H1 (cell line): ENCODE results near the gene ZNF254. TPM values are rescaled to one million over a fixed set of nuclear protein-coding genes. Genes with fewer than 3 reads are reported as not detected.

ENCODE experiments used
- CTCF ChIA-PET: fragments of 300-600 bp; sonication (Branson Sonifier 250); formaldehyde crosslinking; loops from one replicate; lab custom pipeline; 2021; ENCODE audit not compliant: partially characterized antibody; lab: Charles Lee
- POLR2A ChIA-PET: fragments of 300-600 bp; sonication (Branson Sonifier 250); formaldehyde crosslinking; loops from one replicate; lab custom pipeline; 2021; ENCODE audit warnings: inconsistent platforms; ENCODE audit not compliant: partially characterized antibody; lab: Charles Lee
- DNase-seq, 2 experiments: peaks; one replicate each; pipeline versions ENCODE4 v3.0.0 to v3.0.0-alpha.2; 2010 to 2022; ENCODE audit warnings: low spot score in 2 of 2, low read depth in 1 of 2, mixed read lengths in 1 of 2
- FAIRE-seq: peaks from 2 replicates; lab custom pipeline; 2011; peaks lifted over from hg19 to GRCh38; lab: Jason Lieb, UNC
- H2AFZ ChIP-seq: 2 replicates; pipeline ENCODE4 v1.8.1; 2012; ENCODE audit warnings: low read length, inconsistent platforms
- H2AK5ac ChIP-seq: 2 replicates; pipeline ENCODE4 v1.6.1; 2013; ENCODE audit warnings: low read depth, low read length
- H2BK120ac ChIP-seq: replicated peaks from 2 replicates; pipeline ENCODE3; 2013; ENCODE audit warnings: low read depth, low read length, inconsistent platforms
- H2BK12ac ChIP-seq: 2 replicates; pipeline ENCODE4 v1.6.1; 2013; ENCODE audit warnings: low read depth, low read length
- H2BK15ac ChIP-seq: 2 replicates; pipeline ENCODE4 v1.6.1; 2013; ENCODE audit warnings: low read length
- H2BK20ac ChIP-seq: 2 replicates; pipeline ENCODE4 v1.6.1; 2013; ENCODE audit warnings: low read length
- H2BK5ac ChIP-seq: 2 replicates; pipeline ENCODE4 v1.6.1; 2013; ENCODE audit warnings: low read depth, low read length
- H3K14ac ChIP-seq: 2 replicates; pipeline ENCODE4 v1.6.1; 2013; ENCODE audit warnings: inconsistent platforms; ENCODE audit not compliant: insufficient read length
- H3K18ac ChIP-seq: 2 replicates; pipeline ENCODE4 v1.6.1; 2013; ENCODE audit warnings: low read length; ENCODE audit errors: extremely low read depth
- H3K23ac ChIP-seq: 2 replicates; pipeline ENCODE4 v1.6.1; 2013; ENCODE audit warnings: inconsistent platforms; ENCODE audit not compliant: insufficient read length
- H3K23me2 ChIP-seq: 2 replicates; pipeline ENCODE4 v1.6.1; 2013; ENCODE audit warnings: low read depth, low read length
- H3K27ac ChIP-seq: 2 replicates; pipeline ENCODE4 v1.6.1; 2011; ENCODE audit warnings: low read depth, low read length, inconsistent platforms
- H3K27me3 ChIP-seq, 4 experiments: replicated peaks in 1 of 4; 1 replicate in 1 of 4; 2 replicates in 3 of 4; pipeline versions ENCODE4 v1.6.1 to v1.8.1; 2011 to 2013; ENCODE audit warnings: low read length in 3 of 4, mild to moderate bottlenecking in 3 of 4, inconsistent platforms in 2 of 4, mixed read lengths in 2 of 4, moderate library complexity in 1 of 4; ENCODE audit not compliant: control insufficient read depth in 3 of 4, insufficient read depth in 3 of 4; ENCODE audit errors: extremely low read depth in 1 of 4
- H3K36me3 ChIP-seq, 4 experiments: 2 replicates each; pipeline versions ENCODE4 v1.6.1 to v1.8.1; 2011 to 2013; ENCODE audit warnings: mild to moderate bottlenecking in 4 of 4, low read length in 3 of 4, moderate library complexity in 2 of 4, control low read depth in 1 of 4, inconsistent platforms in 1 of 4; ENCODE audit not compliant: insufficient read depth in 4 of 4, control insufficient read depth in 2 of 4
- H3K4ac ChIP-seq: replicated peaks from 2 replicates; pipeline ENCODE3; 2013; ENCODE audit warnings: low read length, low read depth, mixed read lengths, inconsistent platforms; ENCODE audit not compliant: insufficient read length
- H3K4me1 ChIP-seq, 4 experiments: replicated peaks in 1 of 4; 1 replicate in 1 of 4; 2 replicates in 3 of 4; pipeline versions ENCODE4 v1.6.1 to v1.8.1; 2011 to 2013; ENCODE audit warnings: low read length in 3 of 4, inconsistent platforms in 2 of 4, mixed read lengths in 1 of 4; ENCODE audit not compliant: insufficient read depth in 4 of 4, control insufficient read depth in 3 of 4
- H3K4me2 ChIP-seq, 2 experiments: 2 replicates each; pipeline versions ENCODE4 v1.6.1 to v1.8.1; 2011 to 2013; ENCODE audit warnings: low read depth in 2 of 2, low read length in 2 of 2, control low read depth in 1 of 2, inconsistent platforms in 1 of 2, mild to moderate bottlenecking in 1 of 2; ENCODE audit not compliant: insufficient read depth in 1 of 2
- H3K4me3 ChIP-seq, 4 experiments: fragments of 200-600, 300-600 bp in 1 of 4; sonication (generic), shearing (Covaris generic), sonication (Bioruptor Twin) in 1 of 4; 2 replicates each; pipeline versions ENCODE4 v1.5.1 to v1.8.1; 2011 to 2016; ENCODE audit warnings: low read length in 4 of 4, low read depth in 3 of 4, control low read depth in 2 of 4, inconsistent platforms in 2 of 4, mild to moderate bottlenecking in 2 of 4, mixed read lengths in 1 of 4, moderate library complexity in 1 of 4; ENCODE audit not compliant: insufficient read depth in 2 of 4; ENCODE audit errors: extremely low read depth in 1 of 4
- H3K56ac ChIP-seq: replicated peaks from 2 replicates; pipeline ENCODE3; 2013; ENCODE audit warnings: low read depth, mild to moderate bottlenecking, mixed read lengths, low read length, inconsistent platforms; ENCODE audit not compliant: insufficient read length
- H3K79me1 ChIP-seq: 2 replicates; pipeline ENCODE4 v1.6.1; 2013; ENCODE audit warnings: low read depth, low read length, control low read depth
- H3K79me2 ChIP-seq, 2 experiments: 2 replicates each; pipeline versions ENCODE4 v1.6.1 to v1.8.1; 2012 to 2013; ENCODE audit warnings: low read length in 2 of 2, mild to moderate bottlenecking in 2 of 2, inconsistent platforms in 1 of 2; ENCODE audit not compliant: insufficient read depth in 2 of 2, control insufficient read depth in 1 of 2
- H3K9ac ChIP-seq, 4 experiments: replicated peaks in 1 of 4; 1 replicate in 1 of 4; 2 replicates in 3 of 4; pipeline versions ENCODE4 v1.6.1 to v1.8.1; 2011 to 2013; ENCODE audit warnings: low read depth in 3 of 4, low read length in 3 of 4, control low read depth in 2 of 4, mild to moderate bottlenecking in 2 of 4, moderate library complexity in 2 of 4, inconsistent platforms in 1 of 4; ENCODE audit errors: extremely low read depth in 1 of 4
- H3K9me3 ChIP-seq, 2 experiments: 2 replicates each; pipeline versions ENCODE4 v1.6.1 to v1.8.1; 2012 to 2013; ENCODE audit warnings: mild to moderate bottlenecking in 2 of 2, moderate library complexity in 2 of 2, control low read depth in 1 of 2, inconsistent platforms in 1 of 2, low read depth in 1 of 2, low read length in 1 of 2, mixed read lengths in 1 of 2; ENCODE audit not compliant: insufficient read depth in 2 of 2
- H4K20me1 ChIP-seq, 2 experiments: replicated peaks in 1 of 2; 2 replicates each; pipeline versions ENCODE3 to v1.8.1; 2011 to 2013; ENCODE audit warnings: inconsistent platforms in 2 of 2, low read length in 2 of 2, mild to moderate bottlenecking in 1 of 2; ENCODE audit not compliant: insufficient read depth in 2 of 2, control insufficient read depth in 1 of 2
- H4K5ac ChIP-seq: 2 replicates; pipeline ENCODE4 v1.6.1; 2013; ENCODE audit warnings: low read length, low read depth, mixed read lengths, inconsistent platforms; ENCODE audit not compliant: insufficient read length
- H4K8ac ChIP-seq: 2 replicates; pipeline ENCODE4 v1.8.0; 2013; ENCODE audit warnings: mild to moderate bottlenecking, moderate library complexity, low read length, inconsistent platforms; ENCODE audit not compliant: insufficient read depth; ENCODE audit errors: extremely low read depth
- H4K91ac ChIP-seq: replicated peaks from 2 replicates; pipeline ENCODE3; 2013; ENCODE audit warnings: low read length, mixed read lengths, inconsistent platforms; ENCODE audit not compliant: insufficient read length
- BACH1 ChIP-seq: IDR thresholded peaks from 2 replicates; pipeline ENCODE4 v1.6.1; 2012; ENCODE audit warnings: low read length, improper control_type of control experiment
- BRCA1 ChIP-seq: IDR thresholded peaks from 2 replicates; pipeline ENCODE4 v1.6.1; 2012; ENCODE audit warnings: low read depth, low read length, improper control_type of control experiment
- CHD1 ChIP-seq: IDR thresholded peaks from 2 replicates; pipeline ENCODE4 v1.6.1; 2012; ENCODE audit warnings: low read depth, low read length, improper control_type of control experiment
- CTBP2 ChIP-seq: IDR thresholded peaks from 2 replicates; pipeline ENCODE4 v1.7.0; 2011; ENCODE audit warnings: borderline replicate concordance, mild to moderate bottlenecking, moderate library complexity, mixed read lengths, low read length; ENCODE audit not compliant: insufficient read depth, insufficient read length
- EGR1 ChIP-seq: IDR thresholded peaks from 2 replicates; pipeline ENCODE4 v1.6.1; 2011; ENCODE audit warnings: low read depth, low read length, borderline replicate concordance
- KDM4A ChIP-seq: IDR thresholded peaks from one replicate; pipeline ENCODE4 v1.7.1; 2012; ENCODE audit warnings: low read depth, mild to moderate bottlenecking, moderate library complexity, low read length, inconsistent platforms; ENCODE audit not compliant: severe bottlenecking
- SAP30 ChIP-seq: fragments of 300-600 bp; sonication (generic); IDR thresholded peaks from 2 replicates; pipeline ENCODE4 v1.7.1; 2012; ENCODE audit warnings: low read length, moderate library complexity, mild to moderate bottlenecking, inconsistent platforms; ENCODE audit not compliant: insufficient read depth, insufficient replicate concordance
- SIN3A ChIP-seq, 2 experiments: IDR thresholded peaks in 1 of 2; conservative IDR thresholded peaks in 1 of 2; 2 replicates each; pipeline ENCODE4 v1.6.1; 2011 to 2012; ENCODE audit warnings: low read length in 2 of 2, improper control_type of control experiment in 1 of 2, low read depth in 1 of 2, mild to moderate bottlenecking in 1 of 2
- TBP ChIP-seq: IDR thresholded peaks from 2 replicates; pipeline ENCODE4 v1.6.1; 2011; ENCODE audit warnings: low read depth, low read length, improper control_type of control experiment
- WGBS, 2 experiments: shearing (Covaris generic) in 1 of 2; methylation state at CpG; one replicate each; pipeline versions ENCODE4 v1.1.6 to v1.1.7; 2013 to 2015; ENCODE audit warnings: low lambda C conversion rate in 2 of 2, mixed read lengths in 2 of 2, inconsistent platforms in 1 of 2, low coverage in 1 of 2, missing lambda C conversion rate in 1 of 2; ENCODE audit not compliant: insufficient replicate concordance in 2 of 2, insufficient coverage in 1 of 2, insufficient read length in 1 of 2; ENCODE audit errors: extremely low coverage in 1 of 2, missing lambda C conversion rate in 1 of 2; 5-methylcytosine and 5-hydroxymethylcytosine counted together
- polyA plus RNA-seq, 7 experiments: library from polyadenylated mRNA; depleted of rRNA in 3 of 7; stranded (reverse) in 5 of 7; unstranded in 2 of 7; fragments of >200 nt in 5 of 7; fragments of 200-250 nt in 2 of 7; gene quantifications; 1 replicate in 5 of 7; 2 replicates in 1 of 7; 4 replicates in 1 of 7; pipeline versions ENCODE4 v1.2.1 to v1.2.3, GENCODE V29; 2011 to 2013; ENCODE audit warnings: missing spikeins in 2 of 7, mixed read lengths in 2 of 7
- total RNA-seq: library from RNA; stranded (reverse); fragmentation: NEBNext Ultra II Directional; extraction: Animal tissue kit (Norgen Biotek cat#: 25700); gene quantifications from 2 replicates; pipeline ENCODE4 v1.2.1, GENCODE V29; 2021
- TF ChIP-seq, protein P1 (sequence below): IDR thresholded peaks from 2 replicates; pipeline ENCODE4 v1.6.1; 2012; ENCODE audit warnings: inconsistent platforms
- TF ChIP-seq, protein P2 (sequence below): IDR thresholded peaks from 2 replicates; pipeline ENCODE4 v1.6.1; 2011; ENCODE audit warnings: low read length, improper control_type of control experiment

ZNF254 gene
- total and polyA plus RNA-seq, 2 of the 8 experiments (the other 6 are each of a cell fraction or from before 2014, with no cell fraction given), result 4.4 to 22.0 TPM

DNA sequence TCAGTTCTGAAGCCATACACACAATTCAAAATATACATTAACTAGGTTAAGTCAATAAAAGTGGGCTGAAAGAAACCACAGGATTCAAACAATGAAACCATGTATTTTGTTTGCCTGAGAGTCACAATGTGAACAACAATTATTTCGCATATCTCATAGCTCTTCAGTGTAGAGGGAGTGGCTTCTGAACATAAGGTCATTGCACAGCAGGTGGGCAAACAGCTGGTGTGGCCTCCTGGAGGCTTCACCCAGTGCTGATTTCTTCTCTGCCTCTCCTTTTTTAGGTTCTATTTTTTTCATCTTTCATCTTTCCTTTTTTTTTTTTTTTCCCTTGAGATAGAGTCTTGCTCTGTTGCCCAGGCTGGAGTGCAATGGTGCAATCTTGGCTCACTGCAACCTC is 40.4 kb upstream of the ZNF254 start:
- WGBS, 2 experiments, result 95% methylated on average over 1 of the region's 1 CpG; no CpG with 5 or more reads in 1 of the 2 experiments
- TF ChIP-seq, protein P1, sequence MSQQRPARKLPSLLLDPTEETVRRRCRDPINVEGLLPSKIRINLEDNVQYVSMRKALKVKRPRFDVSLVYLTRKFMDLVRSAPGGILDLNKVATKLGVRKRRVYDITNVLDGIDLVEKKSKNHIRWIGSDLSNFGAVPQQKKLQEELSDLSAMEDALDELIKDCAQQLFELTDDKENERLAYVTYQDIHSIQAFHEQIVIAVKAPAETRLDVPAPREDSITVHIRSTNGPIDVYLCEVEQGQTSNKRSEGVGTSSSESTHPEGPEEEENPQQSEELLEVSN, result no peak
- TF ChIP-seq SAP30 (no peak), KDM4A (no peak), EGR1 (no peak), TBP (no peak), SIN3A (conservative IDR thresholded peaks at IDR 0.05 in 1 of 2, IDR thresholded peaks at IDR 0.05 in 1 of 2; ENCODE audit: low read depth in 1 of 2, low read length in 2 of 2) (no peak), CHD1 (no peak), CTBP2 (no peak), BRCA1 (no peak), BACH1 (no peak)
- TF ChIP-seq, protein P2, sequence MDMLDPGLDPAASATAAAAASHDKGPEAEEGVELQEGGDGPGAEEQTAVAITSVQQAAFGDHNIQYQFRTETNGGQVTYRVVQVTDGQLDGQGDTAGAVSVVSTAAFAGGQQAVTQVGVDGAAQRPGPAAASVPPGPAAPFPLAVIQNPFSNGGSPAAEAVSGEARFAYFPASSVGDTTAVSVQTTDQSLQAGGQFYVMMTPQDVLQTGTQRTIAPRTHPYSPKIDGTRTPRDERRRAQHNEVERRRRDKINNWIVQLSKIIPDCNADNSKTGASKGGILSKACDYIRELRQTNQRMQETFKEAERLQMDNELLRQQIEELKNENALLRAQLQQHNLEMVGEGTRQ, result no peak

More for the DNA sequence above, 40.4 kb upstream of the ZNF254 start:
- H4K20me1 ChIP-seq, result peaks cover 4 to 8% of the 10 kb centered on the region in 2 experiments
- DNase-seq (no peak), FAIRE-seq (no peak)
- H2BK12ac ChIP-seq, result no peak overlapping the region
- H3K4me3 ChIP-seq, result no peak overlapping the region
- no peaks in the 10 kb centered on the region for H3K9me3 ChIP-seq
- no peaks in the 10 kb centered on the region for H3K4me1 ChIP-seq
- no peak overlapping the region for H3K4me2 ChIP-seq
- H3K4ac ChIP-seq, result no peak overlapping the region
- H3K23ac ChIP-seq, result no peak overlapping the region
- peaks cover 0 to 19% of the 10 kb centered on the region in 2 experiments; a peak in 2 of 4 replicates for H3K79me2 ChIP-seq
- ChIA-PET POLR2A (interaction anchor here (1.1 to 5.1 kb wide), 2 partner anchors 12 to 18 kb away, joined by 6 to 29 read pairs; no protein-coding TSS in a partner anchor), CTCF (no interaction called here)
- peaks cover 3% of the 10 kb centered on the region for H3K79me1 ChIP-seq
- no peak overlapping the region for H2BK5ac ChIP-seq
- H3K27me3 ChIP-seq, result no peaks in the 10 kb centered on the region
- no peak overlapping the region for H2BK20ac ChIP-seq
- no peak overlapping the region for H4K91ac ChIP-seq
- no peak overlapping the region for H3K56ac ChIP-seq
- no peaks in the 10 kb centered on the region for H3K23me2 ChIP-seq
- no peak overlapping the region for H3K9ac ChIP-seq
- no peak overlapping the region for H4K5ac ChIP-seq
- H2BK15ac ChIP-seq, result no peak overlapping the region
- no peak overlapping the region for H3K14ac ChIP-seq
- H4K8ac ChIP-seq, result no peak overlapping the region
- H2AFZ ChIP-seq, result no peak overlapping the region
- H3K36me3 ChIP-seq, result peaks cover 27 to 62% (median 47%) of the 10 kb centered on the region in 4 experiments
- H2BK120ac ChIP-seq, result no peak overlapping the region
- no peak overlapping the region for H2AK5ac ChIP-seq
- no peak overlapping the region for H3K27ac ChIP-seq
- H3K18ac ChIP-seq, result no peak overlapping the region
